GM23338 (cell line): ENCODE measurements around the gene KRT79.

Source experiments
- CREB1 ChIP-seq: fragments of 250-450 bp; sonication (Bioruptor Pico); IDR thresholded peaks from 2 replicates; pipeline ENCODE4 v1.5.0; 2020; ENCODE audit warnings: low read depth, mild to moderate bottlenecking, moderate library complexity
- CTCF ChIP-seq, 2 experiments: fragments of 200-600 bp in 1 of 2; sonication (generic) in 1 of 2; conservative IDR thresholded peaks; 2 replicates each; pipeline versions ENCODE4 v1.5.1 to v1.6.1; 2016 to 2017; ENCODE audit warnings: antibody characterized with exemption in 2 of 2, low read depth in 2 of 2, mild to moderate bottlenecking in 2 of 2, moderate library complexity in 1 of 2
- ETS1 ChIP-seq: IDR thresholded peaks from 2 replicates; pipeline ENCODE4 v1.6.1; 2016; ENCODE audit warnings: antibody characterized with exemption
- EZH2 ChIP-seq: fragments of 200-600 bp; sonication (generic); IDR thresholded peaks from one replicate; pipeline ENCODE4 v1.8.0; 2017; ENCODE audit warnings: antibody characterized with exemption, mild to moderate bottlenecking, low read depth; ENCODE audit not compliant: unreplicated experiment
- EZH2phosphoT487 ChIP-seq: fragments of 200-600 bp; sonication (generic); IDR thresholded peaks from one replicate; pipeline ENCODE4 v1.8.1; 2018; ENCODE audit warnings: antibody characterized with exemption; ENCODE audit not compliant: unreplicated experiment
- JUNB ChIP-seq: IDR thresholded peaks from one replicate; pipeline ENCODE4 v1.6.1; 2016; ENCODE audit warnings: antibody characterized with exemption; ENCODE audit not compliant: unreplicated experiment
- NANOG ChIP-seq: IDR thresholded peaks from 2 replicates; pipeline ENCODE4 v1.6.1; 2016; ENCODE audit warnings: antibody characterized with exemption, borderline replicate concordance
- POLR2AphosphoS5 ChIP-seq: IDR thresholded peaks from 2 replicates; pipeline ENCODE4 v1.6.1; 2016; ENCODE audit warnings: antibody characterized with exemption, low read depth
- REST ChIP-seq: IDR thresholded peaks from one replicate; pipeline ENCODE4 v1.6.1; 2018; ENCODE audit warnings: antibody characterized with exemption; ENCODE audit not compliant: unreplicated experiment
- STAT1 ChIP-seq: IDR thresholded peaks from one replicate; pipeline ENCODE4 v1.6.1; 2016; ENCODE audit warnings: antibody characterized with exemption; ENCODE audit not compliant: unreplicated experiment
- ZNF114 ChIP-seq: fragments of 250-450 bp; sonication (Bioruptor Pico); IDR thresholded peaks from 2 replicates; pipeline ENCODE4 v1.5.0; 2020; ENCODE audit warnings: mild to moderate bottlenecking, moderate library complexity
- ZNF462 ChIP-seq: fragments of 250-450 bp; sonication (Bioruptor Pico); IDR thresholded peaks from 2 replicates; pipeline ENCODE4 v1.5.0; 2020; ENCODE audit warnings: mild to moderate bottlenecking, moderate library complexity

GRCh38 chr12:52862023-52862422 lies 27.9 kb upstream of the KRT79 start:
- TF ChIP-seq CTCF (conservative IDR thresholded peaks at IDR 0.05; ENCODE audit: low read depth in 2 of 2): no peak
- TF ChIP-seq CREB1 (CRISPR knock-in tag): no peak
- no peak for TF ChIP-seq EZH2
- no peak for TF ChIP-seq EZH2phosphoT487
- no peak for TF ChIP-seq ETS1
- TF ChIP-seq POLR2AphosphoS5: no peak
- TF ChIP-seq JUNB: no peak
- TF ChIP-seq REST: no peak
- no peak for TF ChIP-seq NANOG
- no peak for TF ChIP-seq ZNF462 (CRISPR knock-in tag)
- no peak for TF ChIP-seq STAT1
- TF ChIP-seq ZNF114 (CRISPR knock-in tag): no peak
